ENCODE results near the gene DPH1.

DPH1 gene

GRCh38 chr17:2044263-2044894, 14.4 kb downstream of the DPH1 start:
- H3K4me3 ChIP-seq (ENCODE audit: low read depth, low read length): no peak overlapping the region
- TF ChIP-seq CTCF (IDR thresholded peaks at IDR 0.05; ENCODE audit: low read depth, low read length): no peak

- no peak overlapping the region for H3K4me3 ChIP-seq (ENCODE audit: low read depth, low read length)
- no peak for TF ChIP-seq CTCF (IDR thresholded peaks at IDR 0.05; ENCODE audit: low read depth, low read length)
Observed at GRCh38 chr17:2047590-2047989, 17.6 kb downstream of the DPH1 start.

- peak overlapping the region; percentile 70 for H3K4me3 ChIP-seq (ENCODE audit: low read depth, low read length)
- no peak for TF ChIP-seq CTCF (IDR thresholded peaks at IDR 0.05; ENCODE audit: low read depth, low read length)
Observed at GRCh38 chr17:2048805-2049204, 18.9 kb downstream of the DPH1 start.

GRCh38 chr17:2049333-2050299, 19.7 kb downstream of the DPH1 start:
- no peak for TF ChIP-seq CTCF (IDR thresholded peaks at IDR 0.05; ENCODE audit: low read depth, low read length)

GRCh38 chr17:2050300-2051060, 20.5 kb downstream of the DPH1 start:
- TF ChIP-seq CTCF (IDR thresholded peaks at IDR 0.05; ENCODE audit: low read depth, low read length): no peak
- peak overlapping the region; percentile 43 for H3K4me3 ChIP-seq (ENCODE audit: low read depth, low read length)

More at GRCh38 chr17:2049333-2050299, 19.7 kb downstream of the DPH1 start:
- peak overlapping the region; percentile 70 for H3K4me3 ChIP-seq (ENCODE audit: low read depth, low read length)

- no peak overlapping the region; the same call in 1 of the 2 replicates for H3K4me3 ChIP-seq (ENCODE audit: low read depth, low read length)
- TF ChIP-seq CTCF (IDR thresholded peaks at IDR 0.05; ENCODE audit: low read depth, low read length): no peak
Observed at GRCh38 chr17:2051061-2051932, 21.3 kb downstream of the DPH1 start.
